ENCODE data around the gene NOD1.

DNA sequence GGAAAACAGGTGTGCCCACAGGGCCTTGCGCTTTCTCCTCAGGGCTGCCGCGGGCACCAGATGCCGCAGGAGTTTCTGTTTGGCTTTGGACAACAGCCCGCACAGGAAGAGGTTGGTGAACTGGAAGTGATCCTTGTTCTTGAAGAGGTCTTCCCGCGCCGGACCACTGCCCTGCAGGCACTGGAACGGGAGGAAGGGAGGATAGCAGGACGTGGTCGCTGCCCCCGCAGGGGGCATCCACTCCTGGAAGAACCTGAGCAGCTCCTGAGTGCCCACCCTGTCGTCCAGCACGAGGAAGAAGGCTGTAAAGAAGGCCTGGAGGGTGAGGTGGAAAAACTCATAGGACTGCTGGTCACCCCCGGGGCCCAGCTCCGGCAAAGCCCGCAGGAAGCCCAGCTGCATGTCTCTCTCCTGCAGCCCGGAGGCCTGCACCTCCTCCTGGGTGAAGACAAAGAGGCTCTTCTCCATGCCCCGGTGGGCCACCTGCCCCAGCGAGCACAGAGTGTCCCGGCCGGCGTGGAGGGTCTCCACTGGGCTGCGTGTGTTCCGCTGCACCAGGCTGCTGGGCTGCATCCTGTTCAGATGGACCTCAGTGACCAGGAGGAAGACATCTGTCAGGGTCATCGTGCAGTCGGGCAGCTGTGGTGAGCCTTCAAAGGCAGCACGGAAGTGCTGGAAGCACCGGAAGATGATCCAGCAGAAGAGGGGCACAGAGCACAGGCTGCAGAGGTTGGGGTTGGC lies 26.9 kb downstream of the NOD1 start:
- TF ChIP-seq CTCF (conservative IDR thresholded peaks at IDR 0.05) (no peak), ZFX (IDR thresholded peaks at IDR 0.05) (no peak)
